Measurements from ENCODE around the gene UBA1. TPM values are rescaled to one million over a fixed set of nuclear protein-coding genes. Genes with fewer than 3 reads are reported as not detected.

UBA1 gene
- total RNA-seq, 1 donor from 2014 or later, result 498 TPM

- no peak for DNase-seq (ENCODE audit: low read depth, low spot score)
- Mint-ChIP-seq H3K4me1 (no peaks in the 10 kb centered on the region), H3K27me3 (ENCODE audit: low read depth) (no peaks in the 10 kb centered on the region), H3K4me3 (no peak overlapping the region), H3K36me3 (ENCODE audit: low read depth) (peaks cover 15% of the 10 kb centered on the region), H3K27ac (ENCODE audit: unreplicated experiment) (no peak overlapping the region), H3K9me3 (peaks cover 9% of the 10 kb centered on the region)
- no peak for TF ChIP-seq CTCF (conservative IDR thresholded peaks at IDR 0.05)
Measured at GRCh38 chrX:47166126-47166525, 27.5 kb upstream of the UBA1 start.

GRCh38 chrX:47168495-47169073 is 25.0 kb upstream of the UBA1 start:
- Mint-ChIP-seq H3K27me3 (ENCODE audit: low read depth) (no peaks in the 10 kb centered on the region), H3K36me3 (ENCODE audit: low read depth) (peaks cover 12% of the 10 kb centered on the region), H3K4me3 (no peak overlapping the region), H3K9me3 (peaks cover 6% of the 10 kb centered on the region), H3K27ac (ENCODE audit: unreplicated experiment) (no peak overlapping the region), H3K4me1 (no peaks in the 10 kb centered on the region)
- no peak for TF ChIP-seq CTCF (conservative IDR thresholded peaks at IDR 0.05)
- no peak for DNase-seq (ENCODE audit: low read depth, low spot score)

- no peak for TF ChIP-seq CTCF (conservative IDR thresholded peaks at IDR 0.05)
- DNase-seq (ENCODE audit: low read depth, low spot score), result no peak
- Mint-ChIP-seq H3K36me3 (ENCODE audit: low read depth) (peaks cover 12% of the 10 kb centered on the region), H3K9me3 (peaks cover 6% of the 10 kb centered on the region), H3K4me3 (no peak overlapping the region), H3K27ac (ENCODE audit: unreplicated experiment) (no peak overlapping the region), H3K4me1 (no peaks in the 10 kb centered on the region), H3K27me3 (ENCODE audit: low read depth) (no peaks in the 10 kb centered on the region)
Measured at GRCh38 chrX:47169273-47169672, 24.4 kb upstream of the UBA1 start.

- Mint-ChIP-seq H3K4me3 (no peak overlapping the region), H3K9me3 (peaks cover under 1% of the 10 kb centered on the region), H3K27me3 (ENCODE audit: low read depth) (no peaks in the 10 kb centered on the region), H3K36me3 (ENCODE audit: low read depth) (peaks cover 5% of the 10 kb centered on the region), H3K27ac (ENCODE audit: unreplicated experiment) (no peak overlapping the region), H3K4me1 (no peaks in the 10 kb centered on the region)
- TF ChIP-seq CTCF (conservative IDR thresholded peaks at IDR 0.05), result no peak
- no peak for DNase-seq (ENCODE audit: low read depth, low spot score)
Measured at GRCh38 chrX:47169726-47170515, 23.7 kb upstream of the UBA1 start.

DNA sequence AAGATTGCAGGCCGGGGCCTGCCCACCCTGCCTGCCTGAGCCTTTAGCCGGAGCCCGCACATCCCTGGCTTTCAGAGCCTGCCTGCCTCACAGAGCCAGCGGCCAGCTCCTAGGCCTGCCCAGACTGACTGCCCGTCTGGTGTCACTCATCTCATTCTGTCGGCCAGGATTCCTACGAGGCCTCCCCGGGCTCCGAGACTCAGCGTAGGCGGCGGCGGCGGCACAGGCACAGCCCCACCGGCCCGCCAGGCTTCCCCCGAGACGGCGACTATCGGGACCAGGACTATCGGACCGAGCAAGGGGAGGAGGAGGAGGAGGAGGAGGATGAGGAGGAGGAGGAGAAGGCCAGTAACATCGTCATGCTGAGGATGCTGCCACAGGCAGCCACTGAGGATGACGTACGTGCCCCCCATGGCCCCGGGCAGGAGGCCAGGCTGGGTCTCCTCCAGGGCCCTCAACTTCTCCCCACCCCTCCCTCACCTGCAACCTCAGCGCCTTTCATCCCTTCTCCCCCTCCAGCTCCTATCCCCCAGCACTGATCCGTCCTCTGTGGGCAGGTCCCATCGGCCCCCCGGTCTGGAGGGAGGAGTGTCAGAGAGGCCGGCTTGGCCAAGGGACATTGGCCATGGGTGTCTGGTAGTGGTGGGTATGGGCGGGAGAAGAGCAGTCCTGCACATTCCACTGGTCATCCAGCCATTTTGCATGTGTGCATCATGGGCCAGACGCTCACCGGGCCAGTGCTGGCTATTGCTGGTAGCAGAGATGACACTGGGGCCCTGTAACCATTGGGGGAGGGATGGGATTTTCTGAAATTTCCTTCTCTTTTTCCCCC is 22.6 kb upstream of the UBA1 start:
- H3K27me3 Mint-ChIP-seq (ENCODE audit: low read depth), result no peaks in the 10 kb centered on the region
- no peak overlapping the region for H3K27ac Mint-ChIP-seq (ENCODE audit: unreplicated experiment)
- peaks cover 4% of the 10 kb centered on the region for H3K36me3 Mint-ChIP-seq (ENCODE audit: low read depth)
- no peaks in the 10 kb centered on the region for H3K9me3 Mint-ChIP-seq
- TF ChIP-seq CTCF (conservative IDR thresholded peaks at IDR 0.05), result no peak
- H3K4me1 Mint-ChIP-seq, result no peaks in the 10 kb centered on the region
- no peak overlapping the region for H3K4me3 Mint-ChIP-seq
- DNase-seq (ENCODE audit: low read depth, low spot score), result no peak

Data from neural crest cell (in vitro differentiated cells).